NCI-H128 (cell line): Measurements from ENCODE around the gene NID2.

Experiments used
- DNase-seq: peaks from one replicate; lab custom pipeline; 2025; ENCODE audit not compliant: unreplicated experiment; lab: John Stamatoyannopoulos, UW

The NID2 gene

GRCh38 chr14:52003324-52003723 is 65.5 kb downstream of the NID2 start:
- no peak for DNase-seq

GRCh38 chr14:52002542-52002941 is 66.3 kb downstream of the NID2 start:
- no peak for DNase-seq

- DNase-seq = no peak
These were observed 68.2 kb downstream of the NID2 start for GRCh38 chr14:52000696-52001095.

GRCh38 chr14:52000019-52000582 is 68.8 kb downstream of the NID2 start:
- no peak for DNase-seq

GRCh38 chr14:51999084-51999483 is 69.8 kb downstream of the NID2 start:
- DNase-seq = no peak

GRCh38 chr14:51998348-51998747 is 70.5 kb downstream of the NID2 start:
- no peak for DNase-seq

GRCh38 chr14:51996148-51996746 is 72.6 kb downstream of the NID2 start:
- DNase-seq = no peak

- no peak for DNase-seq
These were observed 75.5 kb downstream of the NID2 start for GRCh38 chr14:51993285-51993920.

GRCh38 chr14:51990488-51990887 is 78.4 kb downstream of the NID2 start:
- DNase-seq = no peak

- DNase-seq = peak; percentile 84
These were observed 79.3 kb downstream of the NID2 start, which contains the start of gene RTRAF for GRCh38 chr14:51989293-51990234. TSS of gene RTRAF (plus strand) at chr14:51989546. CDS start at chr14:51989640, 94 bp downstream.

GRCh38 chr14:51988221-51988620 is 80.6 kb downstream of the NID2 start:
- DNase-seq = no peak

- no peak for DNase-seq
These were observed 87.5 kb downstream of the NID2 start for GRCh38 chr14:51981218-51981854.

- DNase-seq = peak; percentile 41
These were observed 89.7 kb downstream of the NID2 start for GRCh38 chr14:51979088-51979709.

GRCh38 chr14:51978681-51979085 is 90.2 kb downstream of the NID2 start:
- DNase-seq = no peak

GRCh38 chr14:51977075-51977474 is 91.8 kb downstream of the NID2 start:
- DNase-seq = no peak

- no peak for DNase-seq
These were observed 96.3 kb downstream of the NID2 start for GRCh38 chr14:51972566-51972965.

GRCh38 chr14:51969852-51970540 is 98.9 kb downstream of the NID2 start:
- no peak for DNase-seq

- DNase-seq = no peak
These were observed 101.3 kb downstream of the NID2 start for GRCh38 chr14:51967521-51967920.

- DNase-seq = no peak
These were observed 105.6 kb downstream of the NID2 start for GRCh38 chr14:51963286-51963685.

- DNase-seq = no peak
These were observed 106.1 kb downstream of the NID2 start for GRCh38 chr14:51962711-51963110.
